Lung microvascular endothelial cell (primary cell): ENCODE data around the gene KRT17. TPM values are rescaled to one million over a fixed set of nuclear protein-coding genes. Genes with fewer than 3 reads are reported as not detected.

ENCODE experiments used
- DNase-seq, 2 donors: peaks; one replicate each; pipeline versions ENCODE4 v3.0.0 to v3.0.0-alpha.2; 2010; ENCODE audit warnings: low read depth in 2 of 2
- total RNA-seq: library from RNA; depleted of rRNA; stranded (reverse); fragments of >200 nt; gene quantifications from 2 replicates; pipeline ENCODE4 v1.2.1, GENCODE V29; 2014

The KRT17 gene
- total RNA-seq = 0.22 TPM in 1 of 2 replicates, not detected in the other

- no peak for DNase-seq
Observed at GRCh38 chr17:41624208-41625101, at the start of gene KRT17. KRT17 (minus strand) TSS chr17:41624575; CDS start chr17:41624509, 66 bp downstream.

GRCh38 chr17:41672153-41672552 is 47.8 kb upstream of the KRT17 start:
- DNase-seq = no peak

GRCh38 chr17:41667280-41668041 is 43.1 kb upstream of the KRT17 start:
- peak in 1 of 2 donors; percentile 33 for DNase-seq

- peak; percentile 68 to 79 for DNase-seq
Observed at GRCh38 chr17:41666708-41667279, 42.4 kb upstream of the KRT17 start.

- DNase-seq = peak; percentile 60 to 65
Observed at GRCh38 chr17:41666237-41666641, 41.9 kb upstream of the KRT17 start.

GRCh38 chr17:41665566-41666236 is 41.3 kb upstream of the KRT17 start:
- peak; percentile 80 to 88 for DNase-seq

- DNase-seq = no peak
Observed at GRCh38 chr17:41664587-41665565, 40.5 kb upstream of the KRT17 start.

- DNase-seq = no peak
Observed at GRCh38 chr17:41664172-41664457, 39.7 kb upstream of the KRT17 start.

- DNase-seq = no peak
Observed at GRCh38 chr17:41663451-41664171, 39.2 kb upstream of the KRT17 start.

GRCh38 chr17:41660221-41660711 is 35.9 kb upstream of the KRT17 start:
- no peak for DNase-seq

GRCh38 chr17:41659427-41660212 is 35.2 kb upstream of the KRT17 start:
- no peak for DNase-seq

- DNase-seq = no peak
Observed at GRCh38 chr17:41658846-41659245, 34.5 kb upstream of the KRT17 start.

GRCh38 chr17:41657936-41658335 is 33.6 kb upstream of the KRT17 start:
- DNase-seq = no peak

GRCh38 chr17:41657176-41657754 is 32.9 kb upstream of the KRT17 start:
- DNase-seq = no peak

GRCh38 chr17:41656249-41657023 is 32.1 kb upstream of the KRT17 start:
- no peak for DNase-seq

GRCh38 chr17:41655611-41656111 is 31.3 kb upstream of the KRT17 start:
- DNase-seq = no peak
